Measurements from ENCODE around the gene SUSD6.

Gene SUSD6

GRCh38 chr14:69682621-69683263 is 71.3 kb downstream of the SUSD6 start:
- no peak overlapping the region for H3K4me3 ChIP-seq (replicated peaks in 1 of 2; ENCODE audit: low read depth in 2 of 2, low read length in 2 of 2)
- DNase-seq (ENCODE audit: low read depth in 2 of 2) = peak in 1 of 2 donors; percentile 79
- TF ChIP-seq, protein P1, sequence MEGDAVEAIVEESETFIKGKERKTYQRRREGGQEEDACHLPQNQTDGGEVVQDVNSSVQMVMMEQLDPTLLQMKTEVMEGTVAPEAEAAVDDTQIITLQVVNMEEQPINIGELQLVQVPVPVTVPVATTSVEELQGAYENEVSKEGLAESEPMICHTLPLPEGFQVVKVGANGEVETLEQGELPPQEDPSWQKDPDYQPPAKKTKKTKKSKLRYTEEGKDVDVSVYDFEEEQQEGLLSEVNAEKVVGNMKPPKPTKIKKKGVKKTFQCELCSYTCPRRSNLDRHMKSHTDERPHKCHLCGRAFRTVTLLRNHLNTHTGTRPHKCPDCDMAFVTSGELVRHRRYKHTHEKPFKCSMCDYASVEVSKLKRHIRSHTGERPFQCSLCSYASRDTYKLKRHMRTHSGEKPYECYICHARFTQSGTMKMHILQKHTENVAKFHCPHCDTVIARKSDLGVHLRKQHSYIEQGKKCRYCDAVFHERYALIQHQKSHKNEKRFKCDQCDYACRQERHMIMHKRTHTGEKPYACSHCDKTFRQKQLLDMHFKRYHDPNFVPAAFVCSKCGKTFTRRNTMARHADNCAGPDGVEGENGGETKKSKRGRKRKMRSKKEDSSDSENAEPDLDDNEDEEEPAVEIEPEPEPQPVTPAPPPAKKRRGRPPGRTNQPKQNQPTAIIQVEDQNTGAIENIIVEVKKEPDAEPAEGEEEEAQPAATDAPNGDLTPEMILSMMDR (IDR thresholded peaks at IDR 0.05; ENCODE audit: low read depth, low read length) = no peak

DNA sequence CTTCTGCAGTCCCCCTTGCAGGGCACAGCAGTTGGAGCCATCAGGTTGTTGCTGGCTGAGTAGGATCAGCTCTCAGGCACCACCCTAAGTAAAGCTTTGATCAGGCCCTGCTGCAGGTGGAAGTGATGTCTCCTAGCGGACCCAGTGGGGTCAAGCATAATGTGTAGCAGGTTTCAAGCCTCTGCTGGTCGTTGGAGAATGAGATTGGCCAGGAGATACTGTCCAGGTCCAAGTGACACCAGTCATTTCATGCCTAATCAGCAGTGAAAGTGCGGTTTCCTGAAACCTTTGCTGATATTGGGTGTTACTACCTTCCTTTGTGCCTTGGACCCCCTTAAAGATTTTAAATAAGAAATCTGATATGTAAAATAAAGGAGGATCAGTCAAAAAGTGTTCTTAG is 72.6 kb downstream of the SUSD6 start:
- no peak for DNase-seq (ENCODE audit: low read depth in 2 of 2)

DNA sequence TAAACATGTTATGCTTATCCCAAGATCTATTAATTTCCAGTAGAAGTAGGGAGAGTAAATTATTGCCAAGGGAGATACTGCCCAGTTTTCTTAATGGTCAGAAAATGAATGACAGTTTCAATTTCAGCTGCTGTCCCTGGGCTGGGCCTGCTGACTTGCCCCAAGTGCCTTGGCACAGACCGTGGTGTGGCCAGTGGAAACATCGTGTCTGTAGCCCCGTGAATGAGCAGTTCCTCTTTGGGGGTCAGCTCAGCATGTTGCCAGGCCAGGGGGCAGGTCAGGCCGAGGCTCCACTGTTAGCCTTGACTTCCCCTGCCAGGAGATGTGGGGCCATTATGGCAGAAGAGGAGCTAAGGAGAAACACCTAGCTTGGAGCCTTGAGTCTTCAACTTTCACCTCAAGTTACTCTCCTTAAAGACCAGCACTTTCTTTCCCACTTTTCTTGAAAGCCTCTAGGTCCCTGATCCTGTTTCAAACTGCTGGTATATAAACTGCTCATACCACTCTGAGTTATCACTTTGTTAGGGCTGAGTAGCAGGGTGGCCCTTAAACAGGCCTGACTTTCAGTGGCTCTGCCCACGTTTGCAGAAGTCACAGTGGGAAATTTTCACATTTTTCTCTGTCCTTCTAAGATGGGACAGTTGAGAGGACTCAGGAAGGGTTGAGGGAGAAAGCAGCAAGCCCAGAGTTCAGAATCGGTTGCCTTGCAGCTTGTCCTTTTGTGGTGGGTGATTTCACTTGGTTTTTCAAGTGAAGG is 73.2 kb downstream of the SUSD6 start:
- no peak for DNase-seq (ENCODE audit: low read depth in 2 of 2)
- TF ChIP-seq, protein P1 (IDR thresholded peaks at IDR 0.05; ENCODE audit: low read depth, low read length) = no peak
- no peak overlapping the region for H3K4me3 ChIP-seq (replicated peaks in 1 of 2; ENCODE audit: low read depth in 2 of 2, low read length in 2 of 2)

More for the DNA sequence above, 72.6 kb downstream of the SUSD6 start:
- TF ChIP-seq, protein P1 (IDR thresholded peaks at IDR 0.05; ENCODE audit: low read depth, low read length) = no peak
- no peak overlapping the region for H3K4me3 ChIP-seq (replicated peaks in 1 of 2; ENCODE audit: low read depth in 2 of 2, low read length in 2 of 2)

DNA sequence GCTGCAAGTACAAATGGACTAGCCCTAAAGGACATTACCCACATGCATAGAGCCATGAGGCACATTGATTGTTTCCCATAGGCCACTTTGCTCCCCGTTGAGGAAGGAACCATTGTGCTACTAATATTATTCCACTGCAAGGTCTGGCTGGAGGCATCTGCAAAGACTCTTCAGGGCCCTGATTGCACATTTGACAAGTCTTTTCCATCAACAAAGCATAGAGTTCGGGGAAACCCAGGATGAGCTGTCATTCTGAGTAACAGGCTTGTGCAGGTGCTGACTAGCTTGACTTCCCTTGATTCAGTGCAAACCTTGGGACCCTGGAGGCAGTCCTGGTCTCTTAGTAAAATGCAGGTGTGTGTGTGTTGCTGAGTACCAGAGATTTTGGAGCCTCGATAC is 73.8 kb downstream of the SUSD6 start:
- H3K4me3 ChIP-seq (replicated peaks in 1 of 2; ENCODE audit: low read depth in 2 of 2, low read length in 2 of 2) = no peak overlapping the region
- TF ChIP-seq, protein P1 (IDR thresholded peaks at IDR 0.05; ENCODE audit: low read depth, low read length) = no peak
- DNase-seq (ENCODE audit: low read depth in 2 of 2) = peak in 1 of 2 donors; percentile 83

GRCh38 chr14:69685716-69686115 is 74.3 kb downstream of the SUSD6 start:
- TF ChIP-seq, protein P1 (IDR thresholded peaks at IDR 0.05; ENCODE audit: low read depth, low read length) = peak; percentile 1
- DNase-seq (ENCODE audit: low read depth in 2 of 2) = peak; percentile 75 to 77
- no peak overlapping the region for H3K4me3 ChIP-seq (replicated peaks in 1 of 2; ENCODE audit: low read depth in 2 of 2, low read length in 2 of 2)

GRCh38 chr14:69687606-69688298 is 76.4 kb downstream of the SUSD6 start:
- TF ChIP-seq, protein P1 (IDR thresholded peaks at IDR 0.05; ENCODE audit: low read depth, low read length) = no peak
- H3K4me3 ChIP-seq (replicated peaks in 1 of 2; ENCODE audit: low read depth in 2 of 2, low read length in 2 of 2) = no peak overlapping the region
- DNase-seq (ENCODE audit: low read depth in 2 of 2) = no peak
